Endothelial cell of umbilical vein (primary cell): Measurements from ENCODE around the gene SULT1A1. TPM values are rescaled to one million over a fixed set of nuclear protein-coding genes. Genes with fewer than 3 reads are reported as not detected.

Source experiments
- BruUV-seq: library from RNA; stranded (reverse); fragments of 400-500 nt; replicated peaks from 2 replicates; lab custom pipeline; 2021; lab: Mats Ljungman, UMichigan
- CTCF ChIA-PET: fragments of 300-600, 350-600 bp; sonication (Branson Sonifier 250); formaldehyde crosslinking; loops from one replicate; lab custom pipeline; 2021; ENCODE audit warnings: antibody characterized with exemption, inconsistent platforms; lab: Charles Lee
- POLR2A ChIA-PET: fragments of 300-600, 350-600 bp; sonication (Branson Sonifier 250); formaldehyde crosslinking; loops from one replicate; lab custom pipeline; 2021; ENCODE audit warnings: antibody characterized with exemption, inconsistent platforms; lab: Charles Lee
- DNase-seq: peaks from one replicate; pipeline ENCODE4 v3.0.0-alpha.2; 2011; ENCODE audit warnings: low read depth, low spot score
- FAIRE-seq: peaks from 2 replicates; lab custom pipeline; 2011; peaks lifted over from hg19 to GRCh38; lab: Jason Lieb, UNC
- H2AFZ ChIP-seq: 2 replicates; pipeline ENCODE4 v1.6.0; 2012; ENCODE audit warnings: low read depth, low read length, control low read depth, inconsistent platforms
- H3K27ac ChIP-seq: 2 replicates; pipeline ENCODE4 v1.5.1; 2011; ENCODE audit warnings: low read depth, mild to moderate bottlenecking, control low read depth, low read length, moderate library complexity; ENCODE audit not compliant: insufficient read depth
- H3K27me3 ChIP-seq, 2 experiments: 2 replicates each; pipeline versions ENCODE4 v1.6.0 to v1.6.1; 2011; ENCODE audit warnings: low read length in 2 of 2, mixed read lengths in 1 of 2; ENCODE audit not compliant: control insufficient read depth in 2 of 2, insufficient read depth in 2 of 2
- H3K36me3 ChIP-seq, 2 experiments: 2 replicates in 1 of 2; 3 replicates in 1 of 2; pipeline ENCODE4 v1.5.1; 2011; ENCODE audit warnings: low read length in 2 of 2, mild to moderate bottlenecking in 1 of 2, moderate library complexity in 1 of 2; ENCODE audit not compliant: control insufficient read depth in 2 of 2, insufficient read depth in 2 of 2; ENCODE audit errors: extremely low read depth in 1 of 2
- H3K4me1 ChIP-seq: 3 replicates; pipeline ENCODE4 v1.5.1; 2011; ENCODE audit warnings: mild to moderate bottlenecking, low read length; ENCODE audit not compliant: control insufficient read depth, insufficient read depth; ENCODE audit errors: extremely low read depth
- H3K4me2 ChIP-seq: 2 replicates; pipeline ENCODE4 v1.6.1; 2011; ENCODE audit warnings: low read length, control low read depth, mixed read lengths; ENCODE audit not compliant: insufficient read depth
- H3K4me3 ChIP-seq, 3 experiments: fragments of 200-600 bp in 1 of 3; sonication (generic), shearing (Covaris generic) in 1 of 3; replicated peaks in 1 of 3; 2 replicates each; pipeline ENCODE4 v1.5.1; 2011 to 2016; ENCODE audit warnings: control low read depth in 3 of 3, low read length in 3 of 3, mild to moderate bottlenecking in 2 of 3, inconsistent platforms in 1 of 3, low read depth in 1 of 3, moderate library complexity in 1 of 3; ENCODE audit not compliant: insufficient read depth in 1 of 3
- H3K79me2 ChIP-seq: 2 replicates; pipeline ENCODE4 v1.6.0; 2012; ENCODE audit warnings: low read length, inconsistent platforms; ENCODE audit not compliant: control insufficient read depth, insufficient read depth
- H3K9ac ChIP-seq: replicated peaks from 2 replicates; pipeline ENCODE3; 2011; ENCODE audit warnings: low read length, control low read depth; ENCODE audit not compliant: insufficient read depth; ENCODE audit errors: extremely low read depth
- H3K9me1 ChIP-seq: replicated peaks from 3 replicates; pipeline ENCODE4 v1.6.0; 2011; ENCODE audit warnings: mild to moderate bottlenecking, low read length; ENCODE audit not compliant: control insufficient read depth, insufficient read depth; ENCODE audit errors: extremely low read depth
- H3K9me3 ChIP-seq: replicated peaks from 2 replicates; pipeline ENCODE4 v1.5.1; 2012; ENCODE audit warnings: low read length, inconsistent platforms; ENCODE audit not compliant: control insufficient read depth, insufficient read depth
- H4K20me1 ChIP-seq: replicated peaks from 2 replicates; pipeline ENCODE3; 2011; ENCODE audit warnings: mild to moderate bottlenecking, low read length; ENCODE audit not compliant: control insufficient read depth, insufficient read depth; ENCODE audit errors: extremely low read depth
- EZH2 ChIP-seq: IDR thresholded peaks from 2 replicates; pipeline ENCODE4 v1.6.1; 2012; ENCODE audit warnings: borderline replicate concordance, low read depth, mild to moderate bottlenecking, moderate library complexity, low read length, inconsistent platforms; ENCODE audit not compliant: severe bottlenecking
- FOS ChIP-seq: IDR thresholded peaks from 2 replicates; pipeline ENCODE4 v1.6.1; 2011; ENCODE audit warnings: mild to moderate bottlenecking, low read length, moderate library complexity, borderline replicate concordance; ENCODE audit not compliant: insufficient read depth
- JUN ChIP-seq: IDR thresholded peaks from 2 replicates; pipeline ENCODE4 v1.6.1; 2011; ENCODE audit warnings: borderline replicate concordance, low read depth; ENCODE audit not compliant: insufficient read length, insufficient read depth
- MYC ChIP-seq: IDR thresholded peaks from one replicate; pipeline ENCODE4 v1.6.1; 2011; ENCODE audit warnings: mild to moderate bottlenecking, low read depth, low read length
- POLR2A ChIP-seq: IDR thresholded peaks from 2 replicates; pipeline ENCODE4 v1.6.1; 2012; ENCODE audit warnings: low read depth, mild to moderate bottlenecking, control low read depth, low read length
- POLR2AphosphoS5 ChIP-seq: IDR thresholded peaks from 2 replicates; pipeline ENCODE4 v1.6.1; 2012; ENCODE audit warnings: low read depth, mild to moderate bottlenecking, control low read depth, low read length, moderate library complexity; ENCODE audit not compliant: insufficient read depth
- dilution Hi-C: fragments of 300-500 bp; cut with MboI; formaldehyde crosslinking; loops from one replicate; pipeline ENCODE4 v1.15.0; 2019; ENCODE audit warnings: low sequenced_read_pairs; ENCODE audit not compliant: extremely low pct_ligation_motif_present
- intact Hi-C: fragments of 100-400 bp; cut with micrococcal nuclease; formaldehyde crosslinking; loops from one replicate; pipeline ENCODE4 v1.10.0; 2022
- polyA plus RNA-seq, 4 experiments: library from polyadenylated mRNA; depleted of rRNA in 3 of 4; stranded (reverse) in 3 of 4; unstranded in 1 of 4; fragments of >200 nt; gene quantifications; 2 replicates each; pipeline versions ENCODE4 v1.2.1 to v1.2.3, GENCODE V29; 2011 to 2012; ENCODE audit warnings: missing spikeins in 1 of 4
- total RNA-seq: library from RNA; stranded (reverse); gene quantifications from 2 replicates; pipeline ENCODE4 v1.2.3, GENCODE V29; 2021
- TF ChIP-seq, protein P1 (sequence below), 2 donors: IDR thresholded peaks; 1 replicate in 1 of 2; 2 replicates in 1 of 2; pipeline ENCODE4 v1.5.1; 2011; ENCODE audit warnings: low read length in 2 of 2, mild to moderate bottlenecking in 2 of 2, moderate library complexity in 2 of 2, control low read depth in 1 of 2, inconsistent platforms in 1 of 2, low read depth in 1 of 2; ENCODE audit not compliant: insufficient read depth in 1 of 2; ENCODE audit errors: extremely low read depth in 1 of 2
- TF ChIP-seq, protein P2 (sequence below): IDR thresholded peaks from 2 replicates; pipeline ENCODE4 v1.6.1; 2011; ENCODE audit not compliant: insufficient read depth, insufficient read length

The SULT1A1 gene
- total and polyA plus RNA-seq, 2 donors (not counting 3 experiments of a cell fraction or from before 2014, with no cell fraction given): 0.77 to 0.90 TPM

DNA sequence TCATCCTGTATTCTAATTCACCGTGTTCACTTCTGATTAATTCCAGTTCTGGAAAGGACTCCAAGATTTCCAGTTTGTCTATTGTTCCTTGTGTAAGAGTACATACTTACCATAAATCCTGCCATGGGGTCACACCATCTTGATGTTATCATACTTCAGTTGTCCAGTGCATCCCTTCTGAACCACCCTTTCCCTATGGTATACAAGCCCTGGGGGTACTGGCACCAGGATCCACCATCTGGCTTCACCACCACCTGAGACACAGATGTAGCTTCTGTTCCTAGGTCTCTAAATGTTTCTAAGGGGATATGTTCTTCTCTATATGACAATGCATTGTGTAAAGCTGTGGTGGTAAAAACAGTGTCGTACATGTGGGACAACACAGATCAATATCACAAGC lies 34.9 kb downstream of the SULT1A1 start:
- intact Hi-C loops: loop anchor here (10.0 kb wide), 1 partner anchor 60 kb away; the partner anchor contains the start of gene NPIPB8
- Histone ChIP-seq H3K9me1 (no peaks in the 10 kb centered on the region), H3K79me2 (no peaks in the 10 kb centered on the region), H3K27me3 (no peaks in the 10 kb centered on the region), H3K9ac (no peak overlapping the region), H3K4me3 (no peak overlapping the region), H3K27ac (no peak overlapping the region), H2AFZ (no peak overlapping the region), H3K4me1 (no peaks in the 10 kb centered on the region), H3K4me2 (no peak overlapping the region), H3K9me3 (no peaks in the 10 kb centered on the region), H3K36me3 (no peaks in the 10 kb centered on the region), H4K20me1 (no peaks in the 10 kb centered on the region)
- BruUV-seq: no TSS peak
- POLR2A ChIA-PET: no interaction called here
- FAIRE-seq (no peak), DNase-seq (no peak)
- TF ChIP-seq JUN: no peak
- TF ChIP-seq, protein P1, sequence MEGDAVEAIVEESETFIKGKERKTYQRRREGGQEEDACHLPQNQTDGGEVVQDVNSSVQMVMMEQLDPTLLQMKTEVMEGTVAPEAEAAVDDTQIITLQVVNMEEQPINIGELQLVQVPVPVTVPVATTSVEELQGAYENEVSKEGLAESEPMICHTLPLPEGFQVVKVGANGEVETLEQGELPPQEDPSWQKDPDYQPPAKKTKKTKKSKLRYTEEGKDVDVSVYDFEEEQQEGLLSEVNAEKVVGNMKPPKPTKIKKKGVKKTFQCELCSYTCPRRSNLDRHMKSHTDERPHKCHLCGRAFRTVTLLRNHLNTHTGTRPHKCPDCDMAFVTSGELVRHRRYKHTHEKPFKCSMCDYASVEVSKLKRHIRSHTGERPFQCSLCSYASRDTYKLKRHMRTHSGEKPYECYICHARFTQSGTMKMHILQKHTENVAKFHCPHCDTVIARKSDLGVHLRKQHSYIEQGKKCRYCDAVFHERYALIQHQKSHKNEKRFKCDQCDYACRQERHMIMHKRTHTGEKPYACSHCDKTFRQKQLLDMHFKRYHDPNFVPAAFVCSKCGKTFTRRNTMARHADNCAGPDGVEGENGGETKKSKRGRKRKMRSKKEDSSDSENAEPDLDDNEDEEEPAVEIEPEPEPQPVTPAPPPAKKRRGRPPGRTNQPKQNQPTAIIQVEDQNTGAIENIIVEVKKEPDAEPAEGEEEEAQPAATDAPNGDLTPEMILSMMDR (IDR thresholded peaks at IDR 0.05; ENCODE audit: extremely low read depth in 1 of 2, insufficient read depth in 1 of 2, low read depth in 1 of 2, low read length in 2 of 2): no peak
- TF ChIP-seq MYC: no peak
- no peak for TF ChIP-seq FOS
- TF ChIP-seq, protein P2, sequence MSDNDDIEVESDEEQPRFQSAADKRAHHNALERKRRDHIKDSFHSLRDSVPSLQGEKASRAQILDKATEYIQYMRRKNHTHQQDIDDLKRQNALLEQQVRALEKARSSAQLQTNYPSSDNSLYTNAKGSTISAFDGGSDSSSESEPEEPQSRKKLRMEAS: no peak
- TF ChIP-seq POLR2AphosphoS5: no peak
- TF ChIP-seq POLR2A: no peak
- no peak for TF ChIP-seq EZH2
- dilution Hi-C loops: no loop called here
- CTCF ChIA-PET: no interaction called here
